Measurements from ENCODE around the gene DARS1. TPM values are rescaled to one million over a fixed set of nuclear protein-coding genes. Genes with fewer than 3 reads are reported as not detected.

DARS1 gene
- total and polyA plus RNA-seq, 2 donors (not counting 1 experiment from before 2014, with no cell fraction given): 36.7 to 88.3 TPM

DNA sequence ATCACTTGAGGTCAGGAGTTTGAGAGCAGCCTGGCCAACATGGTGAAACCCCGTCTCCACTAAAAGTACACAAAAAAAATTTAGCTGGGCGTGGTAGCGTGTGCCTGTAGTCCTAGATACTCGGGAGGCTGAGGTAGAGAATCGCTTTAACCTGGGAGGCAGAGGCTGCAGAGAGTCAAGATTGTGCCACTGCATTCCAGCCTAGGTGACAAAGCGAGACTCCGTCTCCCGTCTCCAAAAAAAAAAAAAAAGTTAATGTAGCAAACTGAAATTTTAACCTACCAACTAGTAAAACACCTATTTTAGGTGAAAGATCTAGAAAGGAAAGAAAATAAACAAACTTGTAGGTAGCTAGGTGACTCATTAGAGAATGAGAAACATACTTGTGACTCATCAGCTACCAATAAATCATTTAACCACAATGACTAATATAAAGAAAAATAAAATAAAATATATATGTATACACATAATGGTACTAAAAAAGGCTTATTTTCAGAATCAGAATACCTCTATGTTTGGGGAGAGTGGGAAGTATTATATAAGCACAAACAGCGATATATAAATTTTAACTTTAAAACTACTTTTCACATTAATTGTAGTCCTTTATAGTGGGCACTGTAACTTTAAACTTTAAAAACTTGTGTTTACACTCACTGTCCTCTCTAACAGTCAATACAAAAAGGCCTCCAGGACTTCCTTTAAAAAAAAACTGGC, 36.6 kb downstream of the DARS1 start:
- Mint-ChIP-seq H3K4me1 (peaks cover 39% of the 10 kb centered on the region), H3K27ac (no peak overlapping the region), H3K27me3 (no peaks in the 10 kb centered on the region), H3K4me3 (no peak overlapping the region), H3K9me3 (ENCODE audit: insufficient read depth) (no peaks in the 10 kb centered on the region)
- POLR2A ChIA-PET: interaction anchor here (0.6 kb wide), 1 partner anchor 294 kb away, joined by 3 read pairs; no protein-coding TSS in a partner anchor
- Histone ChIP-seq H3K79me2 (ENCODE audit: control insufficient read depth, insufficient read depth, low read length) (peaks cover 76% of the 10 kb centered on the region), H3K9ac (ENCODE audit: low read length) (no peak overlapping the region), H3K4me3 (ENCODE audit: control extremely low read depth in 1 of 5, extremely low read depth in 1 of 5, insufficient read depth in 1 of 5, low read depth in 2 of 5, low read length in 4 of 5) (no peak overlapping the region), H3K4me2 (replicated peaks; ENCODE audit: low read depth, low read length, poor library complexity, severe bottlenecking) (no peak overlapping the region), H2AFZ (ENCODE audit: insufficient read depth, low read depth, low read length, poor library complexity, severe bottlenecking) (no peak overlapping the region), H3K27ac (ENCODE audit: low read length in 2 of 2) (no peak overlapping the region), H3K27me3 (replicated peaks in 1 of 4; ENCODE audit: control extremely low read depth in 1 of 4, control insufficient read depth in 3 of 4, insufficient read depth in 4 of 4, low read length in 3 of 4) (no peaks in the 10 kb centered on the region), H3K9me3 (ENCODE audit: control extremely low read depth in 1 of 3, control insufficient read depth in 2 of 3, insufficient read depth in 1 of 3, low read length in 2 of 3) (no peaks in the 10 kb centered on the region), H3K36me3 (replicated peaks in 1 of 2; ENCODE audit: control extremely low read depth in 1 of 2, control insufficient read depth in 1 of 2, extremely low read depth in 1 of 2, insufficient read depth in 2 of 2, low read length in 1 of 2) (peaks cover 2 to 10% of the 10 kb centered on the region in 2 experiments), H3K4me1 (ENCODE audit: control insufficient read depth in 2 of 2, insufficient read depth in 2 of 2, low read length in 2 of 2) (no peaks in the 10 kb centered on the region), H4K20me1 (ENCODE audit: control insufficient read depth, insufficient read depth, low read length, poor library complexity, severe bottlenecking) (peaks cover 15% of the 10 kb centered on the region)
- DNase-seq: no peak
- 80% methylated on average over 3 of the region's 9 CpGs for WGBS (ENCODE audit: insufficient coverage)
- no peak for TF ChIP-seq CTCF (IDR thresholded peaks at IDR 0.05)
- no peak for TF ChIP-seq EZH2 (IDR thresholded peaks at IDR 0.05; ENCODE audit: borderline replicate concordance, insufficient read depth, low read depth, low read length, poor library complexity, severe bottlenecking)
- ATAC-seq (ENCODE audit: low read depth): peak; percentile 41
- intact Hi-C loops (cut with micrococcal nuclease): no loop called here
- CTCF ChIA-PET: interaction anchor here (0.7 to 1.1 kb wide), 3 partner anchors 35 to 376 kb away, joined by 3 read pairs; no protein-coding TSS in a partner anchor

GRCh38 chr2:135948141-135948540, 37.3 kb downstream of the DARS1 start:
- H3K27me3 Mint-ChIP-seq: no peaks in the 10 kb centered on the region
- ChIA-PET POLR2A (no interaction called here), CTCF (interaction anchor here (0.7 to 1.1 kb wide), 2 partner anchors 34 to 308 kb away, joined by 3 read pairs; no protein-coding TSS in a partner anchor)
- H3K27ac Mint-ChIP-seq: peak overlapping the region; percentile 3
- H3K27ac ChIP-seq (ENCODE audit: low read length in 2 of 2): no peak overlapping the region
- H3K4me1 Mint-ChIP-seq: peaks cover 39% of the 10 kb centered on the region
- no peak overlapping the region for H3K9ac ChIP-seq (ENCODE audit: low read length)
- H3K4me1 ChIP-seq (ENCODE audit: control insufficient read depth in 2 of 2, insufficient read depth in 2 of 2, low read length in 2 of 2): no peaks in the 10 kb centered on the region
- H4K20me1 ChIP-seq (ENCODE audit: control insufficient read depth, insufficient read depth, low read length, poor library complexity, severe bottlenecking): peaks cover 21% of the 10 kb centered on the region
- no peaks in the 10 kb centered on the region for H3K27me3 ChIP-seq (replicated peaks in 1 of 4; ENCODE audit: control extremely low read depth in 1 of 4, control insufficient read depth in 3 of 4, insufficient read depth in 4 of 4, low read length in 3 of 4)
- H3K9me3 Mint-ChIP-seq (ENCODE audit: insufficient read depth): no peaks in the 10 kb centered on the region
- DNase-seq (no peak), ATAC-seq (ENCODE audit: low read depth) (no peak)
- H3K9me3 ChIP-seq (ENCODE audit: control extremely low read depth in 1 of 3, control insufficient read depth in 2 of 3, insufficient read depth in 1 of 3, low read length in 2 of 3): no peaks in the 10 kb centered on the region
- peaks cover 4 to 10% of the 10 kb centered on the region in 2 experiments for H3K36me3 ChIP-seq (replicated peaks in 1 of 2; ENCODE audit: control extremely low read depth in 1 of 2, control insufficient read depth in 1 of 2, extremely low read depth in 1 of 2, insufficient read depth in 2 of 2, low read length in 1 of 2)
- H3K79me2 ChIP-seq (ENCODE audit: control insufficient read depth, insufficient read depth, low read length): peaks cover 72% of the 10 kb centered on the region
- no peak overlapping the region for H3K4me2 ChIP-seq (replicated peaks; ENCODE audit: low read depth, low read length, poor library complexity, severe bottlenecking)
- H2AFZ ChIP-seq (ENCODE audit: insufficient read depth, low read depth, low read length, poor library complexity, severe bottlenecking): no peak overlapping the region
- WGBS (ENCODE audit: insufficient coverage): no CpG with 5 or more reads among the region's 1 CpG
- H3K4me3 Mint-ChIP-seq: no peak overlapping the region
- no peak overlapping the region for H3K4me3 ChIP-seq (ENCODE audit: control extremely low read depth in 1 of 5, extremely low read depth in 1 of 5, insufficient read depth in 1 of 5, low read depth in 2 of 5, low read length in 4 of 5)
- intact Hi-C loops (cut with micrococcal nuclease): no loop called here
- no peak for TF ChIP-seq CTCF (IDR thresholded peaks at IDR 0.05)
- no peak for TF ChIP-seq EZH2 (IDR thresholded peaks at IDR 0.05; ENCODE audit: borderline replicate concordance, insufficient read depth, low read depth, low read length, poor library complexity, severe bottlenecking)

All from B cell (primary cell).